CD14-positive monocyte (primary cell): Measurements from ENCODE around the gene ENTHD1. TPM values are rescaled to one million over a fixed set of nuclear protein-coding genes. Genes with fewer than 3 reads are reported as not detected.
A peak's percentile ranks its signal among the peaks of the same experiment; 100 is the strongest.

Experiments
- DNase-seq, 3 donors: peaks; one replicate each; pipeline ENCODE4 v3.0.0-alpha.2; 2011 to 2022
- H2AFZ ChIP-seq: 2 replicates; pipeline ENCODE4 v1.6.0; 2012; ENCODE audit warnings: mild to moderate bottlenecking, low read depth, low read length, inconsistent platforms; ENCODE audit not compliant: insufficient read depth, poor library complexity, severe bottlenecking
- H3K27ac ChIP-seq, 2 donors: 1 replicate in 1 of 2; 2 replicates in 1 of 2; pipeline ENCODE4 v1.5.1; 2012 to 2013; ENCODE audit warnings: low read length in 2 of 2, control low read depth in 1 of 2, inconsistent platforms in 1 of 2, low read depth in 1 of 2, mild to moderate bottlenecking in 1 of 2
- H3K27me3 ChIP-seq, 2 donors: one replicate each; pipeline versions ENCODE4 v1.6.0 to v1.6.1; 2011 to 2013; ENCODE audit warnings: low read length in 2 of 2; ENCODE audit not compliant: control insufficient read depth in 2 of 2, insufficient read depth in 2 of 2
- H3K36me3 ChIP-seq, 2 donors: replicated peaks in 1 of 2; 1 replicate in 1 of 2; 2 replicates in 1 of 2; pipeline versions ENCODE4 v1.5.1 to v1.6.1; 2012 to 2013; ENCODE audit warnings: low read length in 2 of 2, control low read depth in 1 of 2, inconsistent platforms in 1 of 2, mild to moderate bottlenecking in 1 of 2; ENCODE audit not compliant: insufficient read depth in 2 of 2, control insufficient read depth in 1 of 2
- H3K4me1 ChIP-seq, 2 donors: 1 replicate in 1 of 2; 2 replicates in 1 of 2; pipeline versions ENCODE4 v1.5.1 to v1.6.1; 2012 to 2013; ENCODE audit warnings: low read length in 2 of 2, control low read depth in 1 of 2, inconsistent platforms in 1 of 2, mild to moderate bottlenecking in 1 of 2, moderate library complexity in 1 of 2; ENCODE audit not compliant: insufficient read depth in 2 of 2, control insufficient read depth in 1 of 2
- H3K4me2 ChIP-seq: replicated peaks from 2 replicates; pipeline ENCODE3; 2012; ENCODE audit warnings: low read length, moderate library complexity, mild to moderate bottlenecking; ENCODE audit not compliant: poor library complexity, severe bottlenecking; ENCODE audit errors: extremely low read depth
- H3K4me3 ChIP-seq, 3 experiments: fragments of 200-600 bp in 1 of 3; sonication (generic) in 1 of 3; replicated peaks in 1 of 3; 1 replicate in 2 of 3; 2 replicates in 1 of 3; pipeline ENCODE4 v1.5.1; 2011 to 2013; ENCODE audit warnings: low read length in 3 of 3, mild to moderate bottlenecking in 3 of 3, control low read depth in 2 of 3, low read depth in 2 of 3, inconsistent platforms in 1 of 3, moderate library complexity in 1 of 3
- H3K79me2 ChIP-seq: 2 replicates; pipeline ENCODE4 v1.6.0; 2012; ENCODE audit warnings: mild to moderate bottlenecking, control low read depth, inconsistent platforms, low read length, moderate library complexity; ENCODE audit not compliant: insufficient read depth
- H3K9ac ChIP-seq: 2 replicates; pipeline ENCODE4 v1.6.0; 2017; ENCODE audit warnings: low read length, mild to moderate bottlenecking; ENCODE audit not compliant: insufficient read depth, poor library complexity, severe bottlenecking
- H3K9me3 ChIP-seq, 2 donors: replicated peaks in 1 of 2; 1 replicate in 1 of 2; 2 replicates in 1 of 2; pipeline versions ENCODE4 v1.5.1 to v1.6.1; 2012 to 2013; ENCODE audit warnings: low read length in 2 of 2, control low read depth in 1 of 2; ENCODE audit not compliant: control insufficient read depth in 1 of 2, insufficient read depth in 1 of 2
- H4K20me1 ChIP-seq: 2 replicates; pipeline ENCODE4 v1.6.0; 2012; ENCODE audit warnings: mild to moderate bottlenecking, low read length, control low read depth, moderate library complexity; ENCODE audit not compliant: insufficient read depth
- H3K27ac Mint-ChIP-seq, 7 donors: one replicate each; pipeline ENCODE4 v1.8.0; 2020; ENCODE audit warnings: mild to moderate bottlenecking in 7 of 7, mixed read lengths in 7 of 7, moderate library complexity in 6 of 7, inconsistent platforms in 2 of 7
- H3K27me3 Mint-ChIP-seq, 3 donors: one replicate each; pipeline ENCODE4 v1.8.0; 2021 to 2022; ENCODE audit warnings: low read depth in 3 of 3, mild to moderate bottlenecking in 3 of 3, mixed read lengths in 3 of 3, moderate library complexity in 3 of 3, inconsistent platforms in 1 of 3
- H3K36me3 Mint-ChIP-seq, 2 donors: one replicate each; pipeline ENCODE4 v1.8.0; 2020; ENCODE audit warnings: mixed read lengths in 2 of 2, inconsistent platforms in 1 of 2, mild to moderate bottlenecking in 1 of 2
- H3K4me1 Mint-ChIP-seq: one replicate; pipeline ENCODE4 v1.8.0; 2020; ENCODE audit warnings: mild to moderate bottlenecking, mixed read lengths
- H3K4me3 Mint-ChIP-seq, 2 donors: one replicate each; pipeline ENCODE4 v1.8.0; 2020; ENCODE audit warnings: mild to moderate bottlenecking in 2 of 2, mixed read lengths in 2 of 2, moderate library complexity in 1 of 2
- H3K9me3 Mint-ChIP-seq, 7 donors: one replicate each; pipeline ENCODE4 v1.8.0; 2020 to 2022; ENCODE audit warnings: mixed read lengths in 7 of 7, mild to moderate bottlenecking in 6 of 7, moderate library complexity in 6 of 7, inconsistent platforms in 2 of 7
- CTCF ChIP-seq: fragments of 200-600 bp; IDR thresholded peaks from one replicate; pipeline ENCODE4 v1.8.0; 2022; ENCODE audit warnings: antibody characterized with exemption, mild to moderate bottlenecking
- WGBS: methylation state at CpG from one replicate; pipeline ENCODE4 v1.1.5; 2013; ENCODE audit warnings: missing lambda C conversion rate; ENCODE audit not compliant: insufficient coverage; 5-methylcytosine and 5-hydroxymethylcytosine counted together
- intact Hi-C, 2 donors: fragments of 100-400 bp; cut with micrococcal nuclease; formaldehyde crosslinking; loops; one replicate each; pipeline versions ENCODE4 v1.15.0 to v1.15.1; 2023
- polyA minus RNA-seq: library from RNA; depleted of rRNA, polyadenylated mRNA; stranded (reverse); fragments of >200 nt; gene quantifications from 2 replicates; pipeline ENCODE4 v1.2.3, GENCODE V29; 2012
- polyA plus RNA-seq, 3 donors: library from polyadenylated mRNA; depleted of rRNA in 1 of 3; unstranded in 2 of 3; stranded (reverse) in 1 of 3; fragments of 300-500 nt in 2 of 3; fragments of >200 nt in 1 of 3; fragmentation: Illumina TruSeq in 2 of 3; gene quantifications; 1 replicate in 2 of 3; 2 replicates in 1 of 3; pipeline ENCODE4 v1.2.3, GENCODE V29; 2012 to 2021
- total RNA-seq, 12 experiments: library from RNA in 1 of 12; stranded (reverse) in 1 of 12; fragments of 120-200 nt in 1 of 12; gene quantifications; one replicate each; pipeline ENCODE4 v1.2.4 and lab custom pipeline; 2013 to 2026; ENCODE audit warnings: mixed read lengths in 6 of 12, inconsistent platforms in 1 of 12

The ENTHD1 gene
- not detected for total RNA-seq (2013)
- not detected for polyA plus RNA-seq
- not detected in 2 replicates for polyA minus RNA-seq
- total RNA-seq (lab: John Stamatoyannopoulos, UW): 0 to 1.2 (median 0.06) reads per million in 11 experiments

- no peaks in the 10 kb centered on the region for H3K79me2 ChIP-seq
- H3K9me3 ChIP-seq: no peaks in the 10 kb centered on the region
- H3K27ac ChIP-seq: no peak within 1 kb of the TSS
- H4K20me1 ChIP-seq: no peaks in the 10 kb centered on the region
- no peak within 1 kb of the TSS for H3K4me3 Mint-ChIP-seq
- intact Hi-C loops: no loop called here
- H3K9me3 Mint-ChIP-seq: peaks cover 0 to 5% (median 0%) of the 10 kb centered on the region in 7 donors
- no peaks in the 10 kb centered on the region for H3K36me3 Mint-ChIP-seq
- H3K27ac Mint-ChIP-seq: no peak within 1 kb of the TSS
- H3K27me3 ChIP-seq: no peaks in the 10 kb centered on the region
- 93% methylated on average over 6 of the region's 20 CpGs for WGBS
- H3K27me3 Mint-ChIP-seq: peaks cover 0 to 2% (median 0%) of the 10 kb centered on the region in 3 donors
- peaks cover 16 to 21% of the 10 kb centered on the region in 2 donors for H3K4me1 ChIP-seq
- no peak within 1 kb of the TSS for H3K4me3 ChIP-seq
- no peak for TF ChIP-seq CTCF
- H3K4me1 Mint-ChIP-seq: peaks cover 15% of the 10 kb centered on the region
- no peak within 1 kb of the TSS for H3K4me2 ChIP-seq
- H3K36me3 ChIP-seq: no peaks in the 10 kb centered on the region
- DNase-seq: no peak
- no peak within 1 kb of the TSS for H2AFZ ChIP-seq
- no peak within 1 kb of the TSS for H3K9ac ChIP-seq
These were observed at the start of gene ENTHD1 for GRCh38 chr22:39893526-39893925. Gene ENTHD1, minus strand, starts transcription at chr22:39893760. Its CDS starts 6,012 bp downstream, at chr22:39887748.

GRCh38 chr22:39943337-39943736 is 49.8 kb upstream of the ENTHD1 start:
- Histone ChIP-seq H3K9me3 (no peaks in the 10 kb centered on the region), H3K4me1 (peaks cover 23 to 32% of the 10 kb centered on the region in 2 donors), H2AFZ (no peak overlapping the region), H3K79me2 (no peaks in the 10 kb centered on the region), H3K4me2 (no peak overlapping the region), H3K36me3 (no peaks in the 10 kb centered on the region), H3K27ac (no peak overlapping the region), H3K4me3 (no peak overlapping the region), H3K27me3 (peaks cover 0 to 2% of the 10 kb centered on the region in 2 donors), H3K9ac (no peak overlapping the region), H4K20me1 (no peaks in the 10 kb centered on the region)
- H3K4me1 Mint-ChIP-seq: peaks cover 27% of the 10 kb centered on the region
- intact Hi-C loops: no loop called here
- H3K4me3 Mint-ChIP-seq: no peak overlapping the region
- H3K36me3 Mint-ChIP-seq: no peaks in the 10 kb centered on the region
- no peak for TF ChIP-seq CTCF
- peaks cover 0 to 2% (median 0%) of the 10 kb centered on the region in 7 donors for H3K9me3 Mint-ChIP-seq
- H3K27me3 Mint-ChIP-seq: peaks cover under 1 to 20% (median 2%) of the 10 kb centered on the region in 3 donors
- peak overlapping the region in 2 of 7 donors; percentile 42 to 52 for H3K27ac Mint-ChIP-seq
- no peak for DNase-seq
- 100% methylated on average over 2 of the region's 5 CpGs for WGBS
